ENCODE data around the gene BRF1.

The BRF1 gene

DNA sequence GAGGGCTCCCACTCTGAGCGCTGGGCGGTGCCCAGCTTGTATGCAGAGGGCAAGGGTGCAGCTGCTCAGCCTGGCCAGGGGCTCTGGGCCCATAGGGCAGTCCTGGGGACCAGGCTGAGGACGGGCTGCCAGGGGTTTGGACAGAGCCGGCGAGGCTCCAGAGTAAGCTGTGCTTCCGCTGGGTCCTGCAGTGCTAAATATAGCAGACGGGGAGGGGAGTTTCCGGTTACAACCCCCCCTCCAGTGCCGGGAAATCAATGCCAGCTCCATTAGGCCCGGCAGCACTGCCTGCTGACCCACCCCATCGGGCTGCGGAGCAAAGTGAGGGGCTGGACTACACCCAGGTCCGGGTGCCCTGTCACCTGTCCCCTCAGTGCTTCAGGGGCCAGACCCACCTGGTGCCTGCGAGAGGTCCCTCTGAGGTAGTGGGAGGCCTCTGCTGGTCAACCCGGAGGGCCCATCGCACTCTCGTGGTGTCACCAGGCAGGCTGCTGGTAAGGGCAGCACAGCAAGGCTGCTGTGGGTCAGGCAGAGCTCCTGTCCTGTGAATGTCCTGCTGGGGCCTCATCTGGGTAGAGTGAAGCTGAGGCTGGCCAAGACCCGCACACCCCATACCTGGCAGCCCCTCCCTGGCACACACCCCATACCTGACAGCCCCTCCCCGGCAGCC is 129.7 kb downstream of the BRF1 start:
- Histone ChIP-seq H3K27me3 (ENCODE audit: control insufficient read depth, insufficient read depth, low read length) (peaks cover 38% of the 10 kb centered on the region), H3K9ac (ENCODE audit: low read length) (no peak overlapping the region), H3K4me3 (ENCODE audit: low read length) (no peak overlapping the region), H3K36me3 (ENCODE audit: control insufficient read depth, insufficient read depth, low read length) (no peaks in the 10 kb centered on the region), H3K4me1 (ENCODE audit: control insufficient read depth, insufficient read depth, low read length) (peaks cover 20% of the 10 kb centered on the region), H3K9me3 (ENCODE audit: control insufficient read depth, low read length) (no peaks in the 10 kb centered on the region)

- no peaks in the 10 kb centered on the region for H3K9me3 ChIP-seq (ENCODE audit: control insufficient read depth, low read length)
- no peak overlapping the region for H3K9ac ChIP-seq (ENCODE audit: low read length)
- H3K4me1 ChIP-seq (ENCODE audit: control insufficient read depth, insufficient read depth, low read length), result peaks cover 28% of the 10 kb centered on the region
- no peak overlapping the region for H3K4me3 ChIP-seq (ENCODE audit: low read length)
- H3K36me3 ChIP-seq (ENCODE audit: control insufficient read depth, insufficient read depth, low read length), result no peaks in the 10 kb centered on the region
- peaks cover 38% of the 10 kb centered on the region for H3K27me3 ChIP-seq (ENCODE audit: control insufficient read depth, insufficient read depth, low read length)
Measured at GRCh38 chr14:105169776-105170655, 130.8 kb downstream of the BRF1 start.

GRCh38 chr14:105168979-105169507 is 131.8 kb downstream of the BRF1 start:
- no peak overlapping the region for H3K4me3 ChIP-seq (ENCODE audit: low read length)
- H3K4me1 ChIP-seq (ENCODE audit: control insufficient read depth, insufficient read depth, low read length), result peaks cover 29% of the 10 kb centered on the region
- H3K9ac ChIP-seq (ENCODE audit: low read length), result no peak overlapping the region
- no peaks in the 10 kb centered on the region for H3K36me3 ChIP-seq (ENCODE audit: control insufficient read depth, insufficient read depth, low read length)
- peaks cover 38% of the 10 kb centered on the region for H3K27me3 ChIP-seq (ENCODE audit: control insufficient read depth, insufficient read depth, low read length)
- H3K9me3 ChIP-seq (ENCODE audit: control insufficient read depth, low read length), result no peaks in the 10 kb centered on the region

DNA sequence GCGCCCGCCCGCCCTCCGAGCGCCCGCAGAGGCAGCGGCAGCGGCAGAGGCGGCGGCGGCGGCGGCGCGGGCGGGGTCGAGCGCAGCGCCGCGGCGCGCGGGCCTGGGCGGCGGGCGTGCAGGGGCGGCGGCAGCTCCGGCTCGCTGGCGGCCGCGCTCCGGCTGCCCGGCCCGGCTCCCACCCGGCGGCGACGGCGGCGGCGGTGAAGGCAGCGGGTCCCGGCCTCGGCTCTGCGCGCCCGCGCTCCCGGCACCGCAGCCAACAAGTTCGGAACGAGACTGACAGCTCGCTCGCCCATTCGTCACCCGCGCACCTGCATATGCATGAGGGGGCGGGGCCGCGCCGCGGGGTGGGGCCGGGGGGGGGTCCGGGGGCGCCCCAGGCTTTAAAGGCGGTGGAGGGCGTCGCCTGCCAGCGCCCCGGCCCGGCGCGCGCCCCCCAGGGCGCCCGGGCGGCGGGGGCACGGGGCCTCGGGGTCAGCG is 132.3 kb downstream of the BRF1 start, which contains the start of gene JAG2:
TSS of gene JAG2 (minus strand) at position 281 of the 483 bp plus-strand sequence. CDS start 356 bp downstream, outside the sequence.
- Histone ChIP-seq H3K4me3 (ENCODE audit: low read length) (no peak within 1 kb of the TSS), H3K9ac (ENCODE audit: low read length) (no peak within 1 kb of the TSS), H3K4me1 (ENCODE audit: control insufficient read depth, insufficient read depth, low read length) (peaks cover 29% of the 10 kb centered on the region), H3K27me3 (ENCODE audit: control insufficient read depth, insufficient read depth, low read length) (peaks cover 38% of the 10 kb centered on the region), H3K9me3 (ENCODE audit: control insufficient read depth, low read length) (no peaks in the 10 kb centered on the region), H3K36me3 (ENCODE audit: control insufficient read depth, insufficient read depth, low read length) (no peaks in the 10 kb centered on the region)

DNA sequence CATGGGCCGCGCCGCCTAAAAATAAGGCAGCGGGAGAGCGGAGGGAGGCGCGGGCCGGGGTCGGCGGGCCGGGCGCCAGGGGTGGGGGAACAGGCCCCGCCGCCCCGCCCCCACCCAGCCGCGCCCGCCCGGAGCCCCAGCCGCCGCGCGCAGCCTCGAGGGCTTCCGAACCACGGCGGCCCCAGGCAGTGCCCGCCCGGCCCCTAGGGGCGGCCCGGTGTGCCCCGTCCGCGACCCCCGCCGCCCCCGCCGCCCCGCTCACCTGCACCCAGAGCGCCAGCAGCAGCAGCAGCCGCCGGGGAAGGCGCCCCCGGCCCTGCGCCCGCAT is 132.7 kb downstream of the BRF1 start:
- Histone ChIP-seq H3K27me3 (ENCODE audit: control insufficient read depth, insufficient read depth, low read length) (peaks cover 38% of the 10 kb centered on the region), H3K9me3 (ENCODE audit: control insufficient read depth, low read length) (no peaks in the 10 kb centered on the region), H3K36me3 (ENCODE audit: control insufficient read depth, insufficient read depth, low read length) (no peaks in the 10 kb centered on the region), H3K4me1 (ENCODE audit: control insufficient read depth, insufficient read depth, low read length) (peaks cover 29% of the 10 kb centered on the region), H3K4me3 (ENCODE audit: low read length) (no peak overlapping the region), H3K9ac (ENCODE audit: low read length) (no peak overlapping the region)

DNA sequence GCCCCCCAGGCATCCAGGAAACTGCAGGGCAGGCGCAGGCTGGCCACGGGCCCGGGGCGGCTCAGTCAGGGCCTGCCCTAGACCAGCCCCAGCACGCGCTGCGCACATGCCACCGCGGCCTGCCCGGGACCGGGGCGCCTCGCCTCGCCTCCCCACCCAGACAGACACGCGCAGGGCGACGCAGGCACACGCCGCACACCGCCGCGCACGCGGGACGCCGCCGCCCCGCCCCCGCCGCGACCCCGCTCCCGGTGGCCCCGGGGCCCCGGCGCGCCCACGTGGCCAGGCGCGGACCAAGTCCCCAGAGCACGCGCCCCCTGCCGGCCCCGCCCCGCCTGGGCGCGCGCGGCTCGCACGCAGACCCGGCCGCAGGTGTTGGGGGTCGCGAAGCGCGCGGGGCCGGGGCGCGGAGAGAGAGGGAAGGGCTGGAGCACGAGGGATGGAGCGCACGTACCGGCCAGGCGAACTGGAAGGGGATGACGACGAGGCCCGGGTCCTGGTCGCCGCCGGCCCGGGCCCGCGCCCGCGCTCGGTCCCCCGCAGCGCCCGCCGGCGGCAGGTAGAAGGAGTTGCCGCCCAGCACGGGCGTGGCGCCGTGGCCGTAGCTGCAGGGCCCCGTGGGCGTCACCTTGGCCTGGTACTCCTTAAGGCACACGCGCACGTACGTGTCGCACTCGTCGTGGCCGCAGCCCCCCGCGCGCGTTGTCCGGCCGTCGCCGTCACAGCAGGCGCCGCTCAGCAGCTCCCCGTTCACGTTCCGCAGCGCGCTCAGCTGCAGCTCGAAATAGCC is 133.3 kb downstream of the BRF1 start:
- H3K4me3 ChIP-seq (ENCODE audit: low read length), result no peak overlapping the region
- peaks cover 38% of the 10 kb centered on the region for H3K27me3 ChIP-seq (ENCODE audit: control insufficient read depth, insufficient read depth, low read length)
- H3K9me3 ChIP-seq (ENCODE audit: control insufficient read depth, low read length), result no peaks in the 10 kb centered on the region
- H3K36me3 ChIP-seq (ENCODE audit: control insufficient read depth, insufficient read depth, low read length), result no peaks in the 10 kb centered on the region
- H3K9ac ChIP-seq (ENCODE audit: low read length), result no peak overlapping the region
- H3K4me1 ChIP-seq (ENCODE audit: control insufficient read depth, insufficient read depth, low read length), result peaks cover 29% of the 10 kb centered on the region

DNA sequence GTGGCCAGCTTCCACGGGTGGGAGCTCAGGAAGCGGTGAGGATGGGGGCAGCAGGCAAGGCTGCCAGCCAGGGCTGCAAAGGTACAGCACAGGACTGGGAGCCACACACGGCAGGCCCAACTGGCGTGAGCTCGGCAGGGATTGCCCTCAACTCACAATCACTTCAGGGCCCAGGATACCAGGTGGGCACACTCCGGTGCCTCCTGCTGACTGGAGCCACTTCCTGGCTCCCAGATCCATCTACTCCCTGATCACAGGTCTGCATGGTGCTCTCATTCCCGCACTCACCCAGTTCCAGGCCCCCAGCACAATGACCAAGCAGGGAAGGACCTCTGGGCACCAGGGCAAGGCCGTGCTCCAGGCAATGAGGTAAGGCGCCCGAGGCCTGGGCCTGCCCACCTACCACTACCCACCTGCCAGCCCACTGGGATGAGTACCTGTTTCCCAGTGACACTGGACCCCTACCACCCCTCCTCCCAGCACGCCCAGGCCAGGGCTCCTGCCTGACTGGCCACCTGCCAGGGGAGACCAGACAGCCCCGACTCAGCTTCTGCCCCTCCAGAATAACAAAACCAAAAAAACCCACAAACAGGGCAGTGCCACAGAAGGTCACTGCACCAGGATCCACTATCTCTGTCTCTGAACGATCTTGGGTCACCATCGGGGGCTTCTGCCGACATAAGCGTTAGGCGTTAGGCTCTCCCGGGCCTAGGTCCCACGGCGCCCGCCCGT is 134.1 kb downstream of the BRF1 start:
- peaks cover 35% of the 10 kb centered on the region for H3K27me3 ChIP-seq (ENCODE audit: control insufficient read depth, insufficient read depth, low read length)
- peaks cover 29% of the 10 kb centered on the region for H3K4me1 ChIP-seq (ENCODE audit: control insufficient read depth, insufficient read depth, low read length)
- H3K36me3 ChIP-seq (ENCODE audit: control insufficient read depth, insufficient read depth, low read length), result no peaks in the 10 kb centered on the region
- H3K4me3 ChIP-seq (ENCODE audit: low read length), result no peak overlapping the region
- H3K9me3 ChIP-seq (ENCODE audit: control insufficient read depth, low read length), result no peaks in the 10 kb centered on the region
- H3K9ac ChIP-seq (ENCODE audit: low read length), result no peak overlapping the region

- Histone ChIP-seq H3K36me3 (ENCODE audit: control insufficient read depth, insufficient read depth, low read length) (no peaks in the 10 kb centered on the region), H3K9me3 (ENCODE audit: control insufficient read depth, low read length) (no peaks in the 10 kb centered on the region), H3K9ac (ENCODE audit: low read length) (no peak overlapping the region), H3K4me3 (ENCODE audit: low read length) (no peak overlapping the region), H3K4me1 (ENCODE audit: control insufficient read depth, insufficient read depth, low read length) (peaks cover 24% of the 10 kb centered on the region), H3K27me3 (ENCODE audit: control insufficient read depth, insufficient read depth, low read length) (peaks cover 30% of the 10 kb centered on the region)
Measured at GRCh38 chr14:105165761-105166485, 134.9 kb downstream of the BRF1 start.

- no peak overlapping the region for H3K9ac ChIP-seq (ENCODE audit: low read length)
- peaks cover 25% of the 10 kb centered on the region for H3K27me3 ChIP-seq (ENCODE audit: control insufficient read depth, insufficient read depth, low read length)
- H3K36me3 ChIP-seq (ENCODE audit: control insufficient read depth, insufficient read depth, low read length), result no peaks in the 10 kb centered on the region
- peaks cover 17% of the 10 kb centered on the region for H3K4me1 ChIP-seq (ENCODE audit: control insufficient read depth, insufficient read depth, low read length)
- H3K4me3 ChIP-seq (ENCODE audit: low read length), result no peak overlapping the region
- no peaks in the 10 kb centered on the region for H3K9me3 ChIP-seq (ENCODE audit: control insufficient read depth, low read length)
Measured at GRCh38 chr14:105165134-105165704, 135.6 kb downstream of the BRF1 start.

DNA sequence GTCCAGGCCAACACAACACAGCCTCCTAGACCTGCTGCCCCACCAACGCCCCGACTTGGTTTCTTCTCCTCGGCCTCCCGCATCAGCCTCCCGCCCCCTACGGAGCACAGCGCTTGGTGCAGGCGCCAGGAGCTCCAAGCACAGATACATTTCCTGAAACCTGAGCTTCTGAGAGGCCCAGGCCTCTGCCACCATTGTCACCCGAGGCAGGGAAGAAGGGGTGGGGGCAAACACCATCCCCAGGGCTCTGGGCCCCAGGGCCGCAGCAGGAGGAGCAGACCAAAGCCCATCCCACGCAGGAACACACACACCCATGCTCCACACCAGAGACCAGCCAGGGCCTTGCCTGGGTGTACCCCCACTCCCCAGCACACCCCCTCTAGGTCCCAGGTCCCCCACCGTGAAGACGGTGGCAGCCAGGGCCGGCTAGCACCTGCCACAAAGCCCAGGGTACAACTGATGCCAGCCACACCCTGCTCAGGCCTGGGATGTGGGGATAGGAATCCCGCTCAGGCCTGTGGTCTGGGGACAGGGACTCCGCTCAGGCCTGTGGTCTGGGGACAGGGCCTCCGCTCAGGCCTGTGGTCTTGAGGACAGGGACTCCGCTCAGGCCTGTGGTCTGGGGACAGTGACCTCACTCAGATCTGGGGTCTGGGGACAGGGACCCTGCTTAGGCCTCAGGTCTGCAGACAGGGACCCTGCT is 137.6 kb downstream of the BRF1 start:
- peaks cover 12% of the 10 kb centered on the region for H3K4me1 ChIP-seq (ENCODE audit: control insufficient read depth, insufficient read depth, low read length)
- H3K9me3 ChIP-seq (ENCODE audit: control insufficient read depth, low read length), result no peaks in the 10 kb centered on the region
- H3K27me3 ChIP-seq (ENCODE audit: control insufficient read depth, insufficient read depth, low read length), result peaks cover 12% of the 10 kb centered on the region

More for the DNA sequence above, 137.6 kb downstream of the BRF1 start:
- H3K36me3 ChIP-seq (ENCODE audit: control insufficient read depth, insufficient read depth, low read length), result no peaks in the 10 kb centered on the region
- H3K4me3 ChIP-seq (ENCODE audit: low read length), result no peak overlapping the region
- no peak overlapping the region for H3K9ac ChIP-seq (ENCODE audit: low read length)

Measured in mucosa of stomach (tissue), 1 donor.